Measurements from ENCODE around the gene CEBPZ.
A peak's percentile ranks its signal among the peaks of the same experiment; 100 is the strongest.
"Not testable (repeated sequence)": the region's sequence is repeated elsewhere in the genome, so short reads cannot be mapped to it uniquely, and the experiment has no call there.

Gene CEBPZ

DNA sequence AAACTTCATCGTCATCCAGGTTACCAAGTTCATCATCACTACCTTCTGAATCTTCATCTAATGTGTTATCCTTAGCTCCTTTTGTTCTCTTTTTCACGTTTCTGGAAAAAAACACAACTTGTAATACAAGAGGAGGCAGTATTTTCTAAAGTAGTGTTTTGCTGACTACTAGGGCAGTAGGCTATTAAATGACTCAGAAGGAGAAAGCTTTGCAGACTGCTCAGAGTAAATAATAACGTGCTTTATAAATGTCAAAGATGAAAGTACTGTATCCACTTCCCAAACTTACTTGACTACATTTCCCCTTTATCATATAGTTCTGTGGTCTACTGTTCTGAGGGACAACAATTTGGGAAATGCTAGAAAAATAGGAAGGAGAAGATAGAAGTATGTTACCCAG is 19.5 kb downstream of the CEBPZ start:
- DNase-seq: no peak

DNA sequence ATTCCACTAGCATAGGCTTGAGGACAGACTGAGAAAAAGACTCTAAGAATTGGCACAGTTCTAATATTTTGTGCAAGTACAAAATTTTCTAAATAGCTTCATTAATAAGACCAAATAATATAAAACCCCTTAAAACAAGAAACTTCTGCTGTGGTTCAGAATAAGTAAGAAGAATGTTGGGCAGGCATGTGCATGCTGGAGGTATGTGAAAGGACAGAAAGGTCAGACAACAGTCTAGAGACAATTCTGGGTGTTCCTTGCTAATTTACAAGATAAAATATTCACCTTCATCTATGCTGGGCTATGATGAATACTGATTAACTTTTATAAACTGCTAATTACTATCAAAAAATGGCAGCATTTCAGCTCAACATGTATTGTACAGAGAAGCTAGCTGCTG is 20.2 kb downstream of the CEBPZ start:
- DNase-seq: no peak

DNA sequence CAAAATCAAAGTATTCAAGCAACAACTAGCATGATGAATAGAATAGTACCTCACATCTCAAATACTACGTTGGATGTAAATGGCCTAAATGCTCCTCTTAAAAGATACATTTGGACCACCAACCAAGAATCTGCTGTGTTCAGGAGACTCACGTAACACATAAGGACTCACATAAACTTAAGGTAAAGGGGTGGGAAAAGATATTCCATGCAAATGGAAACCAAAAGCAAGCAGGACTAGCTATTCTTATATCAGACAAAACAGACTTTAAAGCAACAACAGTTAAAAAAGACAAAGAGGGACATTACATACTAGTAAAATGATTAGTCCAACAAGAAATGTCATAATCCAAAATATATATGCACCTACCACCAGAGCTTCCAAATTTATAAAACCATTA is 24.6 kb downstream of the CEBPZ start:
- not testable (repeated sequence) for DNase-seq

DNA sequence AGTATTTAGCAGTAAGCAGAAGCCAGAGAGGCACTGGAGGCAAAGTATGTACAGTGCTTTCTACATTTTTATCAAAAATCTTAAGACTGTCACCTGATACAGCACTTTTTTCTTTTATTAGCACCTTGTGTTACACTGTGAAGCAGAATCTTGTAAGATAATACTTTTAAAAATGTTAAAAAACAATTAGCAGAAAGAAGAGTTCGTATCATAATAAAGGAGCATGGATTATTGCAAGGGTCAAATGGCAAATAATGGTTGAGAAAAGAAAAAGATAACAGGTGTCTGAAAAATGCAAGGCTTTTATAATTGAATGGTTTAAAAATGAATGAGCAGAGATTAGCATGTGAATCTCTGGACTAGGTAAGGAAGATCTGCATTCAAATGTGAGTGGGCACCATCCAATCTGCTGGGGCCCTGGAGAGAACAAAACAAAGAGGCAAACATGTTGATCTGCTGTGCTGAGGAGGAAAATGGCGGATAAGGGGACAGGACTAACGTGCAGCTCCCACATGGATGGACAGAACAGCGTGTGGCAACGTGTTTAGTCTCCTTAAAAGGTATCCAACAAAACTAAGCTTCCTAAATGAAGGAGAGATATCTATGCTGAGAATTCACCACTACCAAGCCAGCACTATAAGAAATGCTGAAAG is 25.6 kb downstream of the CEBPZ start:
- no peak for DNase-seq

DNA sequence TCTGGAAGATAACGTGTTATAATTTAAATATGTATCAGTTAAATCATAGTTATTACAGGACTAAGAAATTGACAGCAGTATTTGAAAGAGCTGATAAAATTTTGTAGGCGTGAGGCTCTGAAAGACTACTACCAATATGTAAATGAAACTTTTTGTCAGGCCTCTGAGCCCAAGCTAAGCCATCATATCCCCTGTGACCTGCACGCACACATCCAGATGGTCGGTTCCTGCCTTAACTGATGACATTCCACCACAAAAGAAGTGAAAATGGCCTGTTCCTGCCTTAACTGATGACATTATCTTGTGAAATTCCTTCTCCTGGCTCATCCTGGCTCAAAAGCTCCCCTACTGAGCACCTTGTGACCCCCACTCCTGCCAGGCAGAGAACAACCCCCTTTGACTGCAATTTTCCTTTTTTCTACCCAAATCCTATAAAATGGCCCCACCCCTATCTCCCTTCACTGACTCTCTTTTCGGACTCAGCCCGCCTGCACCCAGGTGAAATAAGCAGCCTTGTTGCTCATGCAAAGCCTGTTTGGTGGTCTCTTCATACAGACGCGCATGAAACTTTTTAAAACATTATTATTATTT is 26.2 kb downstream of the CEBPZ start:
- not testable (repeated sequence) for DNase-seq

DNA sequence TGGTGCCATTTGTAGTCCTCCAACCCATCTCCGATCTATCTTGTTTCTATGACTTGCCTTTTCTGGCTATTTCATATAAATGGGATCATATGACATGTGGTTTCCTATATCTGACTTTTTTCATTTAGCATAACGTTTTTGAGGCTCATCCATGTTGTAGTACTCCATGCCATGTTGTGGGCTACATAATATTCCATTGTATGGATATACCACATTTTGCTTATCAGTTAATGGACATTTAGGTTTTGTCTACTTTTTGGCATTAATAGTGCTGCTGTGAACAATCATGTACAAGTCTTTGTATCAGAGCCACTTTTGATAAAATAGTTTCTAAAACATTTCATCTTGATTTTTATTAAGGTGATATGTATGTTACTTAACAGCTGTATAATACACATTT is 27.7 kb downstream of the CEBPZ start:
- no peak for DNase-seq

DNA sequence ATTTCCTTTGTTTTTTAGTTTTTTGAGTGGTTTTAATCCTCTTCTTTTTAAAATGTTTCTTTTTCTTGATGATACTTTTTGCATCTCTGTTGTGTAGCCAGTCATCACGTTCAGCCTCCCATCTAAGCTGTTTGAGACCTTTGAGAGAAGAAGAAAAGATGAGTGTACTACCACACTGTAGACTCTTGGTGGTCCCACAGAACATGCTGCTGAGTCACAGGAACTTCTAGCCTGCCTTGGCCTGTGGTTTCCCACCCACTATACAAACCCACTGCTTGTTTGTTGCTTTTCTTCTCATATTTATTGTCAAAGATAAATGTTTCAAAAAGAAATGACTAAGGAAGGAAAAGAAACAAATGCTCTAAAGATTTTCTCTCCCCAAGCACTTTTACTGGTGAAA is 29.6 kb downstream of the CEBPZ start:
- no peak for DNase-seq

DNA sequence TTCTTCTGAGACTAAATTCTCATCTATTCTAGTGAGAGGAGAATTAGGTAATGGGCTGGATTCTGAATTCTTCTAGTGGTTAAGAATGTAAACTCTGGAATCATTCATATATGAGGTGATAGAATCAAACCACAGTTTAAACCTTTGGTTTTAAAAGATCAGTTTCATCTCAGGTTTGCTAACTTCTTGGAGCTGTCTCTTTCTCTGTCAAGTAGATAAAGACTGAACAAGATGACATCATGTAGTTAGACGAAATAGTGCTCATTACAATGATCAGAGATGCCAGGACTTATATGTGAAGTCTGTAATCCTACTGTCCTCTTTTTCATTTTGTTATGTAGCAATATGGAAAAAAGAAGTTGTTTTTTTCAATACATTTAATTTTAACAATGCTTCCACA is 30.2 kb downstream of the CEBPZ start:
- DNase-seq: no peak

DNA sequence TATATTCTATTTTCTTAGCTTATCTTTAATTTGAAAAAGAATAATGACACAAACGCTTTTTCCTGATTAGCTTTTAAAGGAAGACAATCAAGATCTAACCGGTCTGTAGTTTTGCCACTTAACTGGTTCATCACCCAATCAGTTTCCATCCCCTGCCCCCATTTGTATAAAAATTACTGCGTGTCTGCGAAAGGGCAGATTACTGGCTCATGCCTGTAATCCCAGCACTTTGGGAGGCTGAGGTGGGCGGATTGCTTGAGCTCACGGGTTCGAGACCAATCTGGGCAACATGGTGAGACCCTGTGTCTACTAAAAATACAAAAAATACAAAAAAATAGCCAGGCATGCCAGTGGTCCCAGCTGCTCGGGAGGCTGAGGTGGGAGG is 32.7 kb downstream of the CEBPZ start:
- DNase-seq: no peak

DNA sequence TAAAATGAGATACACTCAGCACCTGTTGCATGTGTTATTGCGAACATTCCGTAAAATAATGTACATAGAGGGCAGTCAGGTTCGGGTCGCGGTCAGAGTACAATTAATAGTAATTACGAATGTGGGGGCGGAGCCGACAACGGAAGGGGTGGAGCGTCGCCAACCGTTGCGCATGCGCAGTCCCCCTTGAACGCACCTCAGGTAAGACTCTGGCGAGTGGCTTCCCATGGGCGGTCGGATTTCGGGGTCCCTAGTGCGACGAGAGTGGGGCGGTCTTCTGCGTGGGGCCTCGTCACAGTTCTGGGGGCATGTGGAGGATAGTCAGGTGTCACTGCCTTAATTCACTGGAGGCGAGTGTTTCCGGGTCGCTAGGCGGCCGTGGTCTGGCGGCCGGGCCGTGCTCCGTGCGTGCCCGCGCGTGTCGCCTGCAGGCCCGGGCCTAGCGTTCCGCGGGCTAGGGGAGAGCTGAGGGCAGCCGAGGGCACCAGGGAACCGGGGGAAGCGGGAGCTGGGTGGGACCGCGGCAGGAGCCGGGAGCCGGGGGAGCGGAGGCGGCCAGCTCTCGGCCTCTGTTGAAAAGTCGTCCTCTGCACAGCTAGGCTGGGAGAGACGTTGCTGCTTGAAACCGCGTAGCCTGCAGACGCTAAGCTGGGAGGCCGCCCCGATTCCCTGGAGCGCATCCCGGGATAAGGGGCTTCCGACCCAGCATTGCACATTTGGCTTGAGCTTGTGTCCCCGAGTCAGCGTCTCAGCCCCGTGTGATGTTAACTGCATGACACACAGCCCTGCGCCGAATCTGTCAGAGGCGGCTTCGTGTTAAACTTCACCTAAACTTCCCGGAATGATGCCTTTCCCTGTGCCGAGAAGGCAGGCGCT is 34.8 kb downstream of the CEBPZ start, which contains the start of gene CEBPZOS:
CEBPZOS (plus strand) TSS at position 177 of the 876 bp plus-strand sequence. CDS start 3,209 bp downstream, outside the sequence.
- DNase-seq: peak; percentile 50 to 84

DNA sequence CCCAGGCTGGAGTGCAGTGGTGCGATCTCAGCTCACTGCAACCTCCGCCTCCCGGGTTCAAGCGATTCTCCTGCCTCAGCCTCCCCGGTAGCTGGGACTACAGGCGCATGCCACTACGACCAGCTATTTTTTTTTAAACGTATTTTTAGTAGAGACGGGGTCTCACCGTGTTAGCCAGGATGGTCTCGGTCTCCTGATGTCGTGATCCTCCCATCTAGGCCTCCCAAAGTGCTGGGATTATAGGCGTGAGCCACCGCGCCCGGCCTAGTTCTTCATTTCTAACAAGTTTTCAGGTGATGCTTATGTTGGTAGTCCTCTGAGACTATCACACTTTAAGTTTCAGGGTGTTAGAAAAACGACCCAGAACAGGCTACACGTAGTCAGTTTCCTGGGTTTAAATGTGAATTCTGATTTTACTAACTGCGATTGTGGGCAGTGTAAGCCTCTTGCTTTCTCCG is 35.5 kb downstream of the CEBPZ start:
- DNase-seq: not testable (repeated sequence)

DNA sequence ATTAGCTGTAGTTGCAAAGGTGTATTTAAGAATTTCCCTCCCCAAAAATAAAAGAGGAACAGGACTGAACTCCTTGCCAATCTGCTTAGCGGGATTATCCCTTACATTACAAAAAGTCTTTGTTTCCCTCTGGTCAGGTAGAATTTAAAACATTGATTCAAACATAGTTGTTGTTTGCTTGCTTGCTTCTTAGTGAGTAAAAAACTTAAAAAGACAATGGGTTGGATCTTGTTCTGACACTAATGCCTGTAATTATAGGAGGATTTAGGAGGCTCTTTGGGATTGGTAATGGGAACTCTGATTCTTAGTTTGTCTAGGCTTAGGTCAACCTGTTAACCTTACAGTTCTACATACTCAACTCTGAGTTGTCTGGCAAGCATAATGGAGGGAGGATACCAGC is 38.8 kb downstream of the CEBPZ start:
- DNase-seq: no peak

DNA sequence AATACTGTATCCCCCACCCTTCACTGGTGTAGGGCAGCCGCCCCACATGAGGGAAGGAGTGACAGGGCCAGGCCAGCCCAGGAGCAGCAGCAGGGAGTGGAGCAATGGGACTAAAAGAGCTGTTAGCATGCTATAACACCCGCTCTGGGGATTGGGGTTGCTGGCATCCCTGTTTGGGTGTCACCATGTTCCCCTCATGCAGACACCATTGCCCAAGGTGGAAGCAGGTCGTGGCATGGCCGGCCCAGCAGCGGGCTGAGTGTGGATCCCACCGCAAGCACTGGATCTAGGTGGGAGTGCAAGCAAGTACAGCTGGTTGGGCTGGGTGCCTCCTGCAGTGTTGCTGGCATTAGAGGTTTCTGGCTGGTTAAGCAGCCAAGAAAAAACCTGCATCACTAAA is 39.6 kb downstream of the CEBPZ start:
- DNase-seq: no peak

DNA sequence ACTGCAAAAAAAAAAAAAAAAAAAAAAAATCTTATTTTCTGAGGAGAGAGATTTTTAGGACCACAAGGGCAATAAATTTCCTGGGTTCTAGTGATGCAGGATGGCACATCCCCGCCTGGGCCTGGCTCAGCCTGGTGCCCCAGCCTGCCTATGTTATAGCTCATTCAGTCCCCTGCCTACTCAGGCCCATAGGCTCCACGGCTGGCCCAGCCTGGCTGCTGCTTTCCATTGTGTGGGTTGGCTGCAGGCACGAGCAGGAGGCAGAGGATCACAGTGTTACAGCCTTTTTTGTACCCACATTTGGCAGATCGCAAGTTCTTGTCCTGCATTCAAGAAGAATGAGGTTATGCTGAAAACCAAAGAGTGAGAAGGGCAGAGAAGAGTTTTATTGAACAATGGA is 40.1 kb downstream of the CEBPZ start:
- DNase-seq: no peak

DNA sequence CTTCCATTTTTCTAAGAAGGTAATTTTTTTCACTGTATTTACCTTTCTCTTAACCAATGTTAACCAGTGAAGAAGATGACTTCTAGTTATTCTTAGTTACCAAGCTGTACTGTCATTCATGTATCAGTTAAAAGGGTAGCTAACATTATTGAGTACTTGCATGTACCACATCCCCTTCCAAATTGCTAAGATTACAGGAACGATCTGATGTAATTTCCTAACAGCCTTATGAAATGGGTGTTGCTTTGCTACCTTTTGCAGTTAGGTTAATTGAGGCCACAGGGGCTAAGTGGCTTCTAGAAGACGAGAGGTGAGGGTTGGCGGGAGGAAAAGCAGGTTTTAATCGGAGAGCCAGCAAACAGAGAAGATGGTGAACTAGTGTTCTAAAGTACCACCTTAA is 41.1 kb downstream of the CEBPZ start:
- DNase-seq: no peak

DNA sequence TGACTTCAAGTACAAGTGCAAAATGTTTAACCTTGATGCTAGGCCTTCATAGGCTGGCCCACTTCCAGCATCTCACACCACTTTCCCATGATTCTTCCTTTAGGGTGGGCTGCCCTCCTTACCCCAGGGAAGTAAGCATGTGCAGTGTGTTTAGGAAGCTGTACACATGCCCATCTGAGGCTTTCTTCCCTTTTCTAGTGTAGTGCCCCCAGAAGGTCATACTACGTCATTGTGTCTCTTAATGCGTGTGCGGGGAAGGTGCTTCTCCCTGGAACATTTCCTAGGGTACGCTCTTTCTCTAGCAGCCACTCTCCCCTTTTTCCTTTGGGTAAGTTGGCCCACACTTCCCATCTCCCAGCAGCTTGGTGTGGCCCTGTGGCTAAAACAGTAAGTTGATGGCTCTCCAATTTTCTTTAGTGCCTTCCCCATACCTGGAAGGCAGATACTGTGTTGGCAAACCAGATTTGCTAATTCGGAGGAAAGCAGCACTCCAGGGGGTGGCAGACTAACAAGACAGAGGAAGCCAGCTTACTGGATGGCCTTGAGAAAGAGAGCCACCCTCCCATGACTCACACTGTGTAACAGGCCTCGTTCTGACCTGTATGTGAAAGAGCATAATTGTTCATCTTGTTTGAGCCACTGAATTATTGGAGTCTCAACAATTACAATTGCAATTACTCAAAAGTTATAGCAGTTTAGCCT is 41.8 kb downstream of the CEBPZ start:
- no peak for DNase-seq

DNA sequence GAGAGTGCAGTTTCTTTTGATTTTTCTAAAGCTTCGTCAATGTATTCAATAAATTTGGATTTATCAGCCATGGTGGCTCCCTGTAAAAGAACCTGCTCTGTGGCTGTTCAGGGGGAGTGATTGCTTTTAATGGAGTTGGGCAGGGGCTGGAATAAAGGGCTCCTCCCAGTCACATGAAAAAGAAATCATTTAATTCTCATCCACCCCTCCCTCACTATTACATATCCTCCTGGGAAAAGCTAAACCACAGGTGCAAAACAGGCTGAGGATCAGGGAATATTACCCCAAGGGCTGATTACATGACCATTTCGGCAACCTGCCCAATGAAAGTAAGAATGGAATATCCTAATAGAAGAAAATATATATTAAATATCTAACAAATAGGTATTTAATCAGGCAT is 42.8 kb downstream of the CEBPZ start, which contains the start of gene SULT6B1:
SULT6B1 (minus strand) TSS at position 101 of the 400 bp plus-strand sequence; CDS start at position 71, 30 bp downstream.
- DNase-seq: no peak

DNA sequence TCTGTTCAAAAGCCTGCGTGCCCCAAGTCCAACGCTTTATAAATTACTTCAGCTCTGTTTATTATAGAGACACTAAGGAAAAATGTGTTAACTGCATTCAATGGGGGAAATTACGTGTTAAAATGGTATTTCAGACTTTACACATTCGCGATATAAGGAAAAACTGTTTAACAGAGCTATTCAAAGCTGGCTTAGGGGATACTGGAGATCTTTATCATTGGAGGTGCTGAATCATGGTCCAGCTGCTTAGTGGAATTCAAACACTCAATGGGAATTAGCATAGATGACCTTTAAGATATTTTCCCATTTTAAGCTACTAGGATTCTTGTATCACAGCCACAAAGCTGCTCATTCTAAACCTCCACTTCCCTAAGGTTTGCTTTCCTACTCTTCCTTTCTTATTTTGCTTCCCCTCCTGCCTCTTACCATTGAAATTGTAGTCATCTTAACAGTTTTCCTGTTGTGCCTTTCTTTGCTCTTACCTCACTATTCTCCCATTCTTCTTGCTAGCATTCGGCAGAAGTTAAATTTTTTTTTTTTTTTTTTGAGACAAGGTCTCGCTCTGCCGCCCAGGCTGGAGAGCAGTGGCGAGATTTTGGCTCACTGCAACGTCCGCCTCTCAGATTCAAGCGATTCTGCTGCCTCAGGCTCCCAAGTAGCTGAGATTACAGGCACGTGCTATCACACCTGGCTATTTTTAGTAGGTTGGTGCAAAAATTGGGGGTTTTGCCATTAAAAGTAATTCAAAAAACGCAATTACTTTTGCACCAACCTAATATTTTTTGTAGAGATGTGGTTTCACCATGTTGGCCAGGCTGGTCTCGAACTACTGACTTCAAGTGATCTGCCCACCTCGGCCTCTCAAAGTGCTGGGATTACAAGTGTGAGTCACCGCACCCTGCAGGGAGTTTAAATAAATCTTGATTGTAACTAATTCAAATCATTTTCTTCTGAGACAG is 49.4 kb downstream of the CEBPZ start:
- DNase-seq: no peak

DNA sequence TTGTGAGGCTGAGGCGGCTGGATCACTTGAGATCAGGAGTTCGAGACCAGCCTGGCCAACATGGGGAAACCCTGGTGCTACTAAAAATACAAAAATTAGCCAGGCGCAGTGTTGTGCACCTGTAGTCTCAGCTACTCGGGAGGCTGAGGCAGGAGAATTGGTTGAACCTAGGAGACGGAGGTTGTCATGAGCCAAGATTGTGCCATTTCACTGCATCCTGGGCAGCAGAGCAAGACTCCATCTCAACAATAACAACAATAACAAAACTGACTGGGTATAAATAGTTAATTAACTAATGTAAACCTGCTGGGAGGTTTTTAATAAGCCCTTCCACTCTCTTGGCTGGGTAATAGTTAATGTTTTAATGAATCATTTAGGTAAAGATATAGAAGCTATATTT is 50.8 kb downstream of the CEBPZ start:
- DNase-seq: no peak

DNA sequence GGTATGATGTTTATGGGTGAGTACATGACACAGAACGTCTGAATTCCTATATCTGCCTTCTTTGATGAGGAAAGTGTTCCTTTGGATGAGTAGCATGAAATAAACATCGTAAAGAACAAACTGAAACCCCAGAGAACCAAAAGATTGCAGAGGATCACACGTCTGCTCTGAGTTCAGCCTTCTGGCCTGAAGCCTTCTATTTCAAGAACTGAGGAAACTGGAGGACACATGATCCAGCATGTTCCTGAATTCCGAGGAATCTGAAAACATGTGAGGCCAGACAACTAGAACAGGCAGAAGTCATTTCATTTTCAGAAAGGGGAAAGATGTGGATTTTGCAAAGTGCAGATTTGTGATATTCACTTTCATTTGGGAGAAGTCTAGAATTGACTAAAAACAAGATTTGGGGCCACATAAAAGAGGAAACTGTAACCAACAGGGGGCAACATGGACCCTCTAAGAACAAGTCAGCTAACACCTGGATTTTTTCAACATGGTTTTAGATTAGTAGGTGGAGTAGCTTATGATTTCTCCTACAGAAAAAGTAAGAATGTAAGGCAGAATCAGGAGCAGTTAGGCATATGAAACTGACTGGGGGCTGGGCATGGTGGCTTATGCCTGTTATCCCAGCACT is 51.3 kb downstream of the CEBPZ start:
- DNase-seq: no peak

DNA sequence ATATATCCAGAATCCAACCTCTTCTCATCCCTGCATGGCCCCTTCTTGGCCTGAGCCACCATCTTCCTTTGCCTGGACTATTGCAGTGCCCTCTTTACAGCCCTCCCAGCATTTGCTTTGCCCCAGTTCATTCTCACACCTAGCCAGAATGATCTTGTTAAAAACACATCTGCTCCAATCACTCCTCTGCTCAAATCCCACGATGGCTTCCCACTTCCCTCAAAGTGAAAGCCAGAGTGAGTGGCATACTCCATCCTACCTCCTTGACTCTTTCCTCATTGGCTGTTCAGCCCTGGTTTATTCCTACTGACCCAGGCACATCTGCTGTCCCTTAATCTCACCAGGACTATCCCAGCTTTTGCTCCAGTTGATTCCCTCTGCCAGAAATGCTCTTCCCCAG is 57.7 kb downstream of the CEBPZ start:
- peak in 1 of 2 experiments; percentile 75 for DNase-seq

DNA sequence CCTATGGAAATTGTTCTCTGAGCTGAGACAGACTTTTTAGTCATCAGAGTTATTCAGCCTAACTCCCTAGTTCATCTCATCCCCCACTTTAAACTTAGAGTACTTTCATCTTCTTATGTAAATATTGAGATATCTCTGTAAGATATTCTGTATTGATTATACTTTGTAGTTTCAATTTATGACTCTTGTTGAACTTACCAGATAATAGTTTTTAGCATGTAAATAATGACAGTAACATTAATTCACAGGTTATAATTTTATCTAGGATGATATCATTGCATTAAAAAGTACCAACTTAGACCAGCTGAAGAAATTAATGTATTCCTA is 59.8 kb downstream of the CEBPZ start:
- DNase-seq: no peak

Measured in NCI-H524 (cell line).